ENCODE results near the gene FRZB. TPM values are rescaled to one million over a fixed set of nuclear protein-coding genes. Genes with fewer than 3 reads are reported as not detected.
A peak's percentile ranks its signal among the peaks of the same experiment; 100 is the strongest.

The FRZB gene
- total RNA-seq, 2 donors from 2014 or later = 140 to 203 TPM

GRCh38 chr2:182858671-182859070 lies 7.8 kb downstream of the FRZB start:
- Histone ChIP-seq H3K27me3 (replicated peaks; ENCODE audit: insufficient read depth) (no peaks in the 10 kb centered on the region), H3K4me3 (no peak overlapping the region), H3K4me1 (ENCODE audit: control insufficient read depth in 1 of 2, low read depth in 2 of 2) (peaks cover 19 to 47% of the 10 kb centered on the region in 2 donors), H3K9me3 (no peaks in the 10 kb centered on the region), H3K36me3 (no peaks in the 10 kb centered on the region), H3K27ac (no peak overlapping the region)
- no peak for ATAC-seq (ENCODE audit: insufficient number of reproducible peaks, low FRiP score, low read depth)
- DNase-seq (ENCODE audit: low spot score) = no peak
- no peak for TF ChIP-seq CTCF (IDR thresholded peaks at IDR 0.05)

- Histone ChIP-seq H3K9me3 (no peaks in the 10 kb centered on the region), H3K4me3 (no peak overlapping the region), H3K27me3 (replicated peaks; ENCODE audit: insufficient read depth) (no peaks in the 10 kb centered on the region), H3K4me1 (ENCODE audit: control insufficient read depth in 1 of 2, low read depth in 2 of 2) (peaks cover 6 to 43% of the 10 kb centered on the region in 2 donors), H3K27ac (peak overlapping the region in 1 of 2 donors; percentile 31), H3K36me3 (no peaks in the 10 kb centered on the region)
- DNase-seq (ENCODE audit: low spot score) = no peak
- no peak for ATAC-seq (ENCODE audit: insufficient number of reproducible peaks, low FRiP score, low read depth)
- no peak for TF ChIP-seq CTCF (IDR thresholded peaks at IDR 0.05)
Measured at GRCh38 chr2:182855376-182855775, 11.1 kb downstream of the FRZB start.

GRCh38 chr2:182854375-182855105 lies 11.9 kb downstream of the FRZB start:
- H3K36me3 ChIP-seq = no peaks in the 10 kb centered on the region
- no peak for ATAC-seq (ENCODE audit: insufficient number of reproducible peaks, low FRiP score, low read depth)
- H3K27ac ChIP-seq = peak overlapping the region; percentile 31 to 54
- H3K9me3 ChIP-seq = no peaks in the 10 kb centered on the region
- DNase-seq (ENCODE audit: low spot score) = no peak
- peak overlapping the region; percentile 10 for H3K4me3 ChIP-seq
- H3K4me1 ChIP-seq (ENCODE audit: control insufficient read depth in 1 of 2, low read depth in 2 of 2) = peaks cover 6 to 42% of the 10 kb centered on the region in 2 donors
- no peaks in the 10 kb centered on the region for H3K27me3 ChIP-seq (replicated peaks; ENCODE audit: insufficient read depth)
- TF ChIP-seq CTCF (IDR thresholded peaks at IDR 0.05) = no peak

GRCh38 chr2:182852801-182853200 lies 13.6 kb downstream of the FRZB start:
- DNase-seq (ENCODE audit: low spot score) = no peak

GRCh38 chr2:182852090-182852489 lies 14.3 kb downstream of the FRZB start:
- Histone ChIP-seq H3K9me3 (no peaks in the 10 kb centered on the region), H3K4me3 (no peak overlapping the region), H3K36me3 (no peaks in the 10 kb centered on the region), H3K27me3 (replicated peaks; ENCODE audit: insufficient read depth) (no peaks in the 10 kb centered on the region), H3K27ac (peak overlapping the region; percentile 10 to 25), H3K4me1 (ENCODE audit: control insufficient read depth in 1 of 2, low read depth in 2 of 2) (peaks cover 6 to 39% of the 10 kb centered on the region in 2 donors)
- ATAC-seq (ENCODE audit: insufficient number of reproducible peaks, low FRiP score, low read depth) (no peak), DNase-seq (ENCODE audit: low spot score) (no peak)
- TF ChIP-seq CTCF (IDR thresholded peaks at IDR 0.05) = no peak

More at GRCh38 chr2:182852801-182853200, 13.6 kb downstream of the FRZB start:
- H3K4me1 ChIP-seq (ENCODE audit: control insufficient read depth in 1 of 2, low read depth in 2 of 2) = peaks cover 6 to 39% of the 10 kb centered on the region in 2 donors
- H3K27me3 ChIP-seq (replicated peaks; ENCODE audit: insufficient read depth) = no peaks in the 10 kb centered on the region
- no peak for ATAC-seq (ENCODE audit: insufficient number of reproducible peaks, low FRiP score, low read depth)
- H3K36me3 ChIP-seq = no peaks in the 10 kb centered on the region
- peak overlapping the region; percentile 10 to 25 for H3K27ac ChIP-seq
- no peak for TF ChIP-seq CTCF (IDR thresholded peaks at IDR 0.05)
- H3K4me3 ChIP-seq = no peak overlapping the region
- H3K9me3 ChIP-seq = no peaks in the 10 kb centered on the region
